WTC11 (cell line): ENCODE results near the gene MYOF. TPM values are rescaled to one million over a fixed set of nuclear protein-coding genes. Genes with fewer than 3 reads are reported as not detected.

Experiments used
- ATAC-seq: fragments of 200-7000 bp; cut with Tn5 transposase; 2 replicates; pipeline ENCODE4 v1.10.0; 2021; ENCODE audit warnings: mild to moderate bottlenecking, moderate library complexity
- CTCF ChIA-PET: fragments of 300-600 bp; sonication (Branson Sonifier 250); formaldehyde crosslinking; loops from one replicate; lab custom pipeline; 2021; ENCODE audit warnings: antibody characterized with exemption; lab: Charles Lee
- POLR2A ChIA-PET: fragments of 350-600 bp; sonication (Branson Sonifier 250); formaldehyde crosslinking; loops from one replicate; lab custom pipeline; 2021; ENCODE audit warnings: antibody characterized with exemption; lab: Charles Lee
- DNase-seq: peaks from one replicate; pipeline ENCODE4 v3.0.0; 2021; ENCODE audit warnings: low spot score
- H3K27ac Mint-ChIP-seq: 2 replicates; pipeline ENCODE4 v1.8.0; 2021; ENCODE audit warnings: mixed read lengths
- H3K27me3 Mint-ChIP-seq: 2 replicates; pipeline ENCODE4 v1.8.0; 2021; ENCODE audit warnings: low read depth, mild to moderate bottlenecking, moderate library complexity, mixed read lengths
- H3K36me3 Mint-ChIP-seq: 2 replicates; pipeline ENCODE4 v1.8.0; 2021; ENCODE audit warnings: mixed read lengths
- H3K4me1 Mint-ChIP-seq: 2 replicates; pipeline ENCODE4 v1.8.0; 2022; ENCODE audit warnings: mixed read lengths
- H3K4me3 Mint-ChIP-seq: 2 replicates; pipeline ENCODE4 v1.8.0; 2021; ENCODE audit warnings: mild to moderate bottlenecking, moderate library complexity, mixed read lengths
- H3K9me3 Mint-ChIP-seq: 2 replicates; pipeline ENCODE4 v1.8.0; 2021; ENCODE audit warnings: mixed read lengths
- CBFB ChIP-seq: sonication (generic); formaldehyde crosslinking; IDR thresholded peaks from 2 replicates; pipeline ENCODE4 v1.8.1; 2022; ENCODE audit warnings: mild to moderate bottlenecking, low read depth, missing genetic modification reagents
- CREM ChIP-seq: sonication (generic); formaldehyde crosslinking; IDR thresholded peaks from 2 replicates; pipeline ENCODE4 v1.8.1; 2022; ENCODE audit warnings: mild to moderate bottlenecking, missing genetic modification reagents, moderate library complexity
- ESRRA ChIP-seq: sonication (generic); formaldehyde crosslinking; IDR thresholded peaks from 2 replicates; pipeline ENCODE4 v1.8.1; 2022; ENCODE audit warnings: mild to moderate bottlenecking, missing genetic modification reagents, borderline replicate concordance
- FOXK1 ChIP-seq: sonication (generic); formaldehyde crosslinking; IDR thresholded peaks from 2 replicates; pipeline ENCODE4 v1.8.0; 2022; ENCODE audit warnings: mild to moderate bottlenecking, moderate library complexity, missing genetic modification reagents
- FOXP1 ChIP-seq: sonication (generic); formaldehyde crosslinking; IDR thresholded peaks from 2 replicates; pipeline ENCODE4 v1.8.0; 2022; ENCODE audit warnings: missing genetic modification reagents, mild to moderate bottlenecking, moderate library complexity, borderline replicate concordance
- GABPB1 ChIP-seq: sonication (generic); formaldehyde crosslinking; IDR thresholded peaks from 2 replicates; pipeline ENCODE4 v1.8.1; 2023; ENCODE audit warnings: mild to moderate bottlenecking, missing genetic modification reagents
- IRF2 ChIP-seq: sonication (generic); formaldehyde crosslinking; IDR thresholded peaks from 2 replicates; pipeline ENCODE4 v1.8.0; 2022; ENCODE audit warnings: low read depth, missing genetic modification reagents, borderline replicate concordance
- JUN ChIP-seq: sonication (generic); formaldehyde crosslinking; IDR thresholded peaks from 2 replicates; pipeline ENCODE4 v1.8.0; 2023; ENCODE audit warnings: mild to moderate bottlenecking, missing genetic modification reagents
- MAX ChIP-seq: sonication (generic); formaldehyde crosslinking; IDR thresholded peaks from 2 replicates; pipeline ENCODE4 v1.8.0; 2022; ENCODE audit warnings: mild to moderate bottlenecking, missing genetic modification reagents
- NFATC4 ChIP-seq: fragments of 250-450 bp; sonication (Bioruptor Pico); IDR thresholded peaks from 2 replicates; pipeline ENCODE4 v1.9.0; 2021; ENCODE audit warnings: mild to moderate bottlenecking
- NFE2L1 ChIP-seq: sonication (generic); formaldehyde crosslinking; IDR thresholded peaks from 2 replicates; pipeline ENCODE4 v1.8.1; 2023; ENCODE audit warnings: missing genetic modification reagents
- NR3C1 ChIP-seq: sonication (generic); formaldehyde crosslinking; conservative IDR thresholded peaks from 2 replicates; pipeline ENCODE4 v1.8.1; 2023; ENCODE audit warnings: low read depth, mild to moderate bottlenecking, missing genetic modification reagents
- RORB ChIP-seq: fragments of 250-450 bp; sonication (Bioruptor Pico); IDR thresholded peaks from 2 replicates; pipeline ENCODE4 v1.9.0; 2021; ENCODE audit warnings: mild to moderate bottlenecking
- SMAD4 ChIP-seq: sonication (generic); formaldehyde crosslinking; IDR thresholded peaks from 2 replicates; pipeline ENCODE4 v1.8.0; 2022; ENCODE audit warnings: mild to moderate bottlenecking, missing genetic modification reagents
- TCF7 ChIP-seq: sonication (generic); formaldehyde crosslinking; IDR thresholded peaks from 2 replicates; pipeline ENCODE4 v1.8.0; 2022; ENCODE audit warnings: mild to moderate bottlenecking, low read depth, missing genetic modification reagents, moderate library complexity
- ZNF138 ChIP-seq: sonication (generic); formaldehyde crosslinking; conservative IDR thresholded peaks from 2 replicates; pipeline ENCODE4 v1.8.1; 2022; ENCODE audit warnings: mild to moderate bottlenecking, moderate library complexity, missing genetic modification reagents
- ZNF232 ChIP-seq: sonication (generic); formaldehyde crosslinking; IDR thresholded peaks from 2 replicates; pipeline ENCODE4 v1.8.0; 2022; ENCODE audit warnings: mild to moderate bottlenecking, missing genetic modification reagents
- ZNF263 ChIP-seq: sonication (generic); formaldehyde crosslinking; IDR thresholded peaks from 2 replicates; pipeline ENCODE4 v1.8.1; 2022; ENCODE audit warnings: low read depth, mild to moderate bottlenecking, moderate library complexity, missing genetic modification reagents
- ZNF317 ChIP-seq: sonication (generic); formaldehyde crosslinking; IDR thresholded peaks from 2 replicates; pipeline ENCODE4 v1.8.1; 2023; ENCODE audit warnings: low read depth, mild to moderate bottlenecking, moderate library complexity, missing genetic modification reagents, borderline replicate concordance
- ZNF532 ChIP-seq: fragments of 250-450 bp; sonication (Bioruptor Pico); IDR thresholded peaks from 2 replicates; pipeline ENCODE4 v1.9.0; 2021; ENCODE audit warnings: mild to moderate bottlenecking, borderline replicate concordance
- total RNA-seq: library from RNA; stranded (reverse); gene quantifications from 3 replicates; pipeline ENCODE4 v1.2.3, GENCODE V29; 2021
- TF ChIP-seq, protein P1 (sequence below): fragments of 250-450 bp; sonication (Bioruptor Pico); IDR thresholded peaks from 2 replicates; pipeline ENCODE4 v1.8.0; 2021; ENCODE audit warnings: mild to moderate bottlenecking
- TF ChIP-seq, protein P2 (sequence below): sonication (generic); formaldehyde crosslinking; IDR thresholded peaks from 2 replicates; pipeline ENCODE4 v1.8.0; 2023; ENCODE audit warnings: missing genetic modification reagents
- TF ChIP-seq, protein P3 (sequence below): fragments of 250-450 bp; sonication (Bioruptor Pico); IDR thresholded peaks from 2 replicates; pipeline ENCODE4 v1.9.0; 2021; ENCODE audit warnings: moderate library complexity, mild to moderate bottlenecking, inconsistent platforms, borderline replicate concordance

The MYOF gene
- total RNA-seq, 1 experiment from 2014 or later: 1.8 TPM

DNA sequence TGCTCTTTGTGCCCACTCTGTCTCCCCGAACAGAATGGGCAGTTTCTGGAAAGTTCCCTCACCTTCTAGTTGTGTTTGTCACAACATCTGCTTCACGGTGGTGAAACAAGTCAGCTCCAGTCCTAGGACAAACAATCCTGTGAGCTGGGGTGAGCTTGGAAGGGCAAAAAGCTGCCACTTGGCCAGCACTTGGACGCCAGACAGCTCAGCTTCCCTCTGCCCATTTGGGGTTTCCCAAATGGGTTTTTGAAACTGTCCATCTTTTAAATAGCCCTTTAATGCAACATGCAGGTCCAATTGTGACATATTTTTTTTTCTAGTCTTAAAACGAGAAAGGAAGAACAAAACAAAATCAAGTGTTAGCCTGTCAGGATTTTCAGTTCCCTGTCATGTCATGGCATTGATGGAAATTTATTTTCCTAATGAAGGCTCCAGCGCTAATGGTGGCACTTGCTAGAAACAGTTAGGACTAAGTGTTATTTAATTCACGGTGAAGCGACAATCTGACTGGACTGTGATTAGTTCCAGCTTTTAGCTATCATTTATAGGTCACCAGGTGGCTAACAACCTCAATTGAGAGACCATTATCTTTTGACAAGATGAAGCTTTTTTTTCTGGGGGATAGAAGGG, 181.7 kb downstream of the MYOF start:
- peak overlapping the region; percentile 81 for H3K27ac Mint-ChIP-seq
- CTCF ChIA-PET: no interaction called here
- POLR2A ChIA-PET: no interaction called here
- H3K27me3 Mint-ChIP-seq: no peaks in the 10 kb centered on the region; the same call in 1 of the 2 replicates
- H3K4me1 Mint-ChIP-seq: peaks cover 17% of the 10 kb centered on the region
- DNase-seq (no peak), ATAC-seq (no peak)
- no peaks in the 10 kb centered on the region for H3K36me3 Mint-ChIP-seq
- H3K4me3 Mint-ChIP-seq: no peak overlapping the region
- H3K9me3 Mint-ChIP-seq: no peaks in the 10 kb centered on the region
- no peak for TF ChIP-seq ZNF263 (CRISPR knock-in tag)
- no peak for TF ChIP-seq SMAD4
- TF ChIP-seq, protein P1, sequence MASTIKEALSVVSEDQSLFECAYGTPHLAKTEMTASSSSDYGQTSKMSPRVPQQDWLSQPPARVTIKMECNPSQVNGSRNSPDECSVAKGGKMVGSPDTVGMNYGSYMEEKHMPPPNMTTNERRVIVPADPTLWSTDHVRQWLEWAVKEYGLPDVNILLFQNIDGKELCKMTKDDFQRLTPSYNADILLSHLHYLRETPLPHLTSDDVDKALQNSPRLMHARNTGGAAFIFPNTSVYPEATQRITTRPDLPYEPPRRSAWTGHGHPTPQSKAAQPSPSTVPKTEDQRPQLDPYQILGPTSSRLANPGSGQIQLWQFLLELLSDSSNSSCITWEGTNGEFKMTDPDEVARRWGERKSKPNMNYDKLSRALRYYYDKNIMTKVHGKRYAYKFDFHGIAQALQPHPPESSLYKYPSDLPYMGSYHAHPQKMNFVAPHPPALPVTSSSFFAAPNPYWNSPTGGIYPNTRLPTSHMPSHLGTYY (CRISPR knock-in tag): no peak
- TF ChIP-seq IRF2 (CRISPR knock-in tag): no peak
- TF ChIP-seq ZNF317: no peak
- TF ChIP-seq ESRRA: no peak
- TF ChIP-seq, all 79 proteins: peak for 0

DNA sequence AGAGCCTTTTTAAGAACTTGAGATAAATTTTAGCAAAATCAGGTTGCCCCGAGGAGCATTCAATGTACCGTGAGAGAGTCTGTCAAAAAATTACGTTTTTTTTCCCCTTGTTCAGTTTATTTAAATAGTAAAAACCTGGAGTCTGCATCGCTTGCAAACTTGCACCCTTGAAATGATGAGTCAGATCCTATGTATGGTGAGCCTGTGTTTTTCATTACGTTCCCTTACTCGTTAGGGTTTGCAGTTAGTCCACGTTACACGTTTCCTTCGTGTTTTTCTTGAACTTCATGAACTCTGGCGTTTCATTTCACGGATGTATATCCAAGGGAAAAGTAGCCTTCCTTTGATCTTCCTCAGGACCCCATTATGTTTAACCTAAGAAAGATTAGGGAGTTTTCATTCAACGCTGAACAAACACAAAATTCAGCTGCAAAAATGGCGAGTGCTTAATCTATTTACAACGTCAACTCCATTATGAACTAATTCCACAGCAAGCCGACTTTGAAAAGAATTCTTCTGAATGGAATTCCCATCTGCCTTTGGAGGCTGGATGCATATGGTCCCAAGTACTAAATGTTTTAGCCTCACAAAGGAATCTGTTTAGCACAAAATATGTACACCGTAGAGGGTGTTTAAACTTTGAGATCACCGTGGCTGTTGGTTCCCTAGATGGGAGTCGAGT, 182.4 kb downstream of the MYOF start:
- no peaks in the 10 kb centered on the region; the same call in 1 of the 2 replicates for H3K27me3 Mint-ChIP-seq
- POLR2A ChIA-PET: no interaction called here
- CTCF ChIA-PET: interaction anchor here (1.2 to 1.3 kb wide), 2 partner anchors 57 to 184 kb away, joined by 3 read pairs; no protein-coding TSS in a partner anchor
- no peaks in the 10 kb centered on the region for H3K9me3 Mint-ChIP-seq
- peaks cover 17% of the 10 kb centered on the region for H3K4me1 Mint-ChIP-seq
- no peak overlapping the region for H3K4me3 Mint-ChIP-seq
- no peak for TF ChIP-seq GABPB1 (CRISPR knock-in tag)
- TF ChIP-seq, protein P2, sequence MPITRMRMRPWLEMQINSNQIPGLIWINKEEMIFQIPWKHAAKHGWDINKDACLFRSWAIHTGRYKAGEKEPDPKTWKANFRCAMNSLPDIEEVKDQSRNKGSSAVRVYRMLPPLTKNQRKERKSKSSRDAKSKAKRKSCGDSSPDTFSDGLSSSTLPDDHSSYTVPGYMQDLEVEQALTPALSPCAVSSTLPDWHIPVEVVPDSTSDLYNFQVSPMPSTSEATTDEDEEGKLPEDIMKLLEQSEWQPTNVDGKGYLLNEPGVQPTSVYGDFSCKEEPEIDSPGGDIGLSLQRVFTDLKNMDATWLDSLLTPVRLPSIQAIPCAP (CRISPR knock-in tag): no peak
- no peak for TF ChIP-seq CREM (CRISPR knock-in tag)
- TF ChIP-seq NR3C1 (CRISPR knock-in tag): no peak
- TF ChIP-seq FOXK1 (CRISPR knock-in tag): no peak
- TF ChIP-seq MAX: no peak
- TF ChIP-seq NFE2L1 (CRISPR knock-in tag): no peak
- TF ChIP-seq ZNF532 (CRISPR knock-in tag): no peak
- no peak for TF ChIP-seq JUN (CRISPR knock-in tag)
- TF ChIP-seq NFATC4 (CRISPR knock-in tag): no peak
- TF ChIP-seq, protein P1 (CRISPR knock-in tag): no peak
- no peak for TF ChIP-seq ZNF232 (CRISPR knock-in tag)
- no peak for TF ChIP-seq TCF7 (CRISPR knock-in tag)
- TF ChIP-seq FOXP1 (CRISPR knock-in tag): no peak
- no peak for TF ChIP-seq ZNF138 (CRISPR knock-in tag)
- no peak for TF ChIP-seq RORB (CRISPR knock-in tag)
- TF ChIP-seq CBFB: no peak
- TF ChIP-seq, protein P3, sequence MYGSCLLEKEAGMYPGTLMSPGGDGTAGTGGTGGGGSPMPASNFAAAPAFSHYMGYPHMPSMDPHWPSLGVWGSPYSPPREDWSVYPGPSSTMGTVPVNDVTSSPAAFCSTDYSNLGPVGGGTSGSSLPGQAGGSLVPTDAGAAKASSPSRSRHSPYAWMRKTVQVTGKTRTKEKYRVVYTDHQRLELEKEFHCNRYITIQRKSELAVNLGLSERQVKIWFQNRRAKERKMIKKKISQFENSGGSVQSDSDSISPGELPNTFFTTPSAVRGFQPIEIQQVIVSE (CRISPR knock-in tag): no peak
- H3K27ac Mint-ChIP-seq: peak overlapping the region; percentile 81; the same call in 1 of the 2 replicates
- ATAC-seq (no peak), DNase-seq (no peak)
- no peaks in the 10 kb centered on the region for H3K36me3 Mint-ChIP-seq
